H1 (cell line): ENCODE results near the gene GCK. TPM values are rescaled to one million over a fixed set of nuclear protein-coding genes. Genes with fewer than 3 reads are reported as not detected.

ENCODE experiments used
- CTCF ChIA-PET: fragments of 300-600 bp; sonication (Branson Sonifier 250); formaldehyde crosslinking; loops from one replicate; lab custom pipeline; 2021; ENCODE audit not compliant: partially characterized antibody; lab: Charles Lee
- POLR2A ChIA-PET: fragments of 300-600 bp; sonication (Branson Sonifier 250); formaldehyde crosslinking; loops from one replicate; lab custom pipeline; 2021; ENCODE audit warnings: inconsistent platforms; ENCODE audit not compliant: partially characterized antibody; lab: Charles Lee
- DNase-seq, 2 experiments: peaks; one replicate each; pipeline versions ENCODE4 v3.0.0 to v3.0.0-alpha.2; 2010 to 2022; ENCODE audit warnings: low spot score in 2 of 2, low read depth in 1 of 2, mixed read lengths in 1 of 2
- FAIRE-seq: peaks from 2 replicates; lab custom pipeline; 2011; peaks lifted over from hg19 to GRCh38; lab: Jason Lieb, UNC
- H2AFZ ChIP-seq: 2 replicates; pipeline ENCODE4 v1.8.1; 2012; ENCODE audit warnings: low read length, inconsistent platforms
- H2AK5ac ChIP-seq: 2 replicates; pipeline ENCODE4 v1.6.1; 2013; ENCODE audit warnings: low read depth, low read length
- H2BK120ac ChIP-seq: replicated peaks from 2 replicates; pipeline ENCODE3; 2013; ENCODE audit warnings: low read depth, low read length, inconsistent platforms
- H2BK12ac ChIP-seq: 2 replicates; pipeline ENCODE4 v1.6.1; 2013; ENCODE audit warnings: low read depth, low read length
- H2BK15ac ChIP-seq: 2 replicates; pipeline ENCODE4 v1.6.1; 2013; ENCODE audit warnings: low read length
- H2BK20ac ChIP-seq: 2 replicates; pipeline ENCODE4 v1.6.1; 2013; ENCODE audit warnings: low read length
- H2BK5ac ChIP-seq: 2 replicates; pipeline ENCODE4 v1.6.1; 2013; ENCODE audit warnings: low read depth, low read length
- H3K14ac ChIP-seq: 2 replicates; pipeline ENCODE4 v1.6.1; 2013; ENCODE audit warnings: inconsistent platforms; ENCODE audit not compliant: insufficient read length
- H3K18ac ChIP-seq: 2 replicates; pipeline ENCODE4 v1.6.1; 2013; ENCODE audit warnings: low read length; ENCODE audit errors: extremely low read depth
- H3K23ac ChIP-seq: 2 replicates; pipeline ENCODE4 v1.6.1; 2013; ENCODE audit warnings: inconsistent platforms; ENCODE audit not compliant: insufficient read length
- H3K23me2 ChIP-seq: 2 replicates; pipeline ENCODE4 v1.6.1; 2013; ENCODE audit warnings: low read depth, low read length
- H3K27ac ChIP-seq: 2 replicates; pipeline ENCODE4 v1.6.1; 2011; ENCODE audit warnings: low read depth, low read length, inconsistent platforms
- H3K27me3 ChIP-seq, 4 experiments: replicated peaks in 1 of 4; 1 replicate in 1 of 4; 2 replicates in 3 of 4; pipeline versions ENCODE4 v1.6.1 to v1.8.1; 2011 to 2013; ENCODE audit warnings: low read length in 3 of 4, mild to moderate bottlenecking in 3 of 4, inconsistent platforms in 2 of 4, mixed read lengths in 2 of 4, moderate library complexity in 1 of 4; ENCODE audit not compliant: control insufficient read depth in 3 of 4, insufficient read depth in 3 of 4; ENCODE audit errors: extremely low read depth in 1 of 4
- H3K36me3 ChIP-seq, 4 experiments: 2 replicates each; pipeline versions ENCODE4 v1.6.1 to v1.8.1; 2011 to 2013; ENCODE audit warnings: mild to moderate bottlenecking in 4 of 4, low read length in 3 of 4, moderate library complexity in 2 of 4, control low read depth in 1 of 4, inconsistent platforms in 1 of 4; ENCODE audit not compliant: insufficient read depth in 4 of 4, control insufficient read depth in 2 of 4
- H3K4ac ChIP-seq: replicated peaks from 2 replicates; pipeline ENCODE3; 2013; ENCODE audit warnings: low read length, low read depth, mixed read lengths, inconsistent platforms; ENCODE audit not compliant: insufficient read length
- H3K4me1 ChIP-seq, 4 experiments: replicated peaks in 1 of 4; 1 replicate in 1 of 4; 2 replicates in 3 of 4; pipeline versions ENCODE4 v1.6.1 to v1.8.1; 2011 to 2013; ENCODE audit warnings: low read length in 3 of 4, inconsistent platforms in 2 of 4, mixed read lengths in 1 of 4; ENCODE audit not compliant: insufficient read depth in 4 of 4, control insufficient read depth in 3 of 4
- H3K4me2 ChIP-seq, 2 experiments: 2 replicates each; pipeline versions ENCODE4 v1.6.1 to v1.8.1; 2011 to 2013; ENCODE audit warnings: low read depth in 2 of 2, low read length in 2 of 2, control low read depth in 1 of 2, inconsistent platforms in 1 of 2, mild to moderate bottlenecking in 1 of 2; ENCODE audit not compliant: insufficient read depth in 1 of 2
- H3K4me3 ChIP-seq, 4 experiments: fragments of 200-600, 300-600 bp in 1 of 4; sonication (generic), shearing (Covaris generic), sonication (Bioruptor Twin) in 1 of 4; 2 replicates each; pipeline versions ENCODE4 v1.5.1 to v1.8.1; 2011 to 2016; ENCODE audit warnings: low read length in 4 of 4, low read depth in 3 of 4, control low read depth in 2 of 4, inconsistent platforms in 2 of 4, mild to moderate bottlenecking in 2 of 4, mixed read lengths in 1 of 4, moderate library complexity in 1 of 4; ENCODE audit not compliant: insufficient read depth in 2 of 4; ENCODE audit errors: extremely low read depth in 1 of 4
- H3K56ac ChIP-seq: replicated peaks from 2 replicates; pipeline ENCODE3; 2013; ENCODE audit warnings: low read depth, mild to moderate bottlenecking, mixed read lengths, low read length, inconsistent platforms; ENCODE audit not compliant: insufficient read length
- H3K79me1 ChIP-seq: 2 replicates; pipeline ENCODE4 v1.6.1; 2013; ENCODE audit warnings: low read depth, low read length, control low read depth
- H3K79me2 ChIP-seq, 2 experiments: 2 replicates each; pipeline versions ENCODE4 v1.6.1 to v1.8.1; 2012 to 2013; ENCODE audit warnings: low read length in 2 of 2, mild to moderate bottlenecking in 2 of 2, inconsistent platforms in 1 of 2; ENCODE audit not compliant: insufficient read depth in 2 of 2, control insufficient read depth in 1 of 2
- H3K9ac ChIP-seq, 4 experiments: replicated peaks in 1 of 4; 1 replicate in 1 of 4; 2 replicates in 3 of 4; pipeline versions ENCODE4 v1.6.1 to v1.8.1; 2011 to 2013; ENCODE audit warnings: low read depth in 3 of 4, low read length in 3 of 4, control low read depth in 2 of 4, mild to moderate bottlenecking in 2 of 4, moderate library complexity in 2 of 4, inconsistent platforms in 1 of 4; ENCODE audit errors: extremely low read depth in 1 of 4
- H3K9me3 ChIP-seq, 2 experiments: 2 replicates each; pipeline versions ENCODE4 v1.6.1 to v1.8.1; 2012 to 2013; ENCODE audit warnings: mild to moderate bottlenecking in 2 of 2, moderate library complexity in 2 of 2, control low read depth in 1 of 2, inconsistent platforms in 1 of 2, low read depth in 1 of 2, low read length in 1 of 2, mixed read lengths in 1 of 2; ENCODE audit not compliant: insufficient read depth in 2 of 2
- H4K20me1 ChIP-seq, 2 experiments: replicated peaks in 1 of 2; 2 replicates each; pipeline versions ENCODE3 to v1.8.1; 2011 to 2013; ENCODE audit warnings: inconsistent platforms in 2 of 2, low read length in 2 of 2, mild to moderate bottlenecking in 1 of 2; ENCODE audit not compliant: insufficient read depth in 2 of 2, control insufficient read depth in 1 of 2
- H4K5ac ChIP-seq: 2 replicates; pipeline ENCODE4 v1.6.1; 2013; ENCODE audit warnings: low read length, low read depth, mixed read lengths, inconsistent platforms; ENCODE audit not compliant: insufficient read length
- H4K8ac ChIP-seq: 2 replicates; pipeline ENCODE4 v1.8.0; 2013; ENCODE audit warnings: mild to moderate bottlenecking, moderate library complexity, low read length, inconsistent platforms; ENCODE audit not compliant: insufficient read depth; ENCODE audit errors: extremely low read depth
- H4K91ac ChIP-seq: replicated peaks from 2 replicates; pipeline ENCODE3; 2013; ENCODE audit warnings: low read length, mixed read lengths, inconsistent platforms; ENCODE audit not compliant: insufficient read length
- E2F6 ChIP-seq: IDR thresholded peaks from 2 replicates; pipeline ENCODE4 v1.6.1; 2012; ENCODE audit warnings: inconsistent platforms
- MAFK ChIP-seq: IDR thresholded peaks from 2 replicates; pipeline ENCODE4 v1.6.1; 2012; ENCODE audit warnings: low read depth, mild to moderate bottlenecking, improper control_type of control experiment, low read length
- MAX ChIP-seq: IDR thresholded peaks from 2 replicates; pipeline ENCODE4 v1.6.1; 2012; ENCODE audit warnings: inconsistent platforms
- TEAD4 ChIP-seq: IDR thresholded peaks from 2 replicates; pipeline ENCODE4 v1.6.1; 2012; ENCODE audit warnings: low read depth, low read length, inconsistent platforms, mixed read lengths
- WGBS, 2 experiments: shearing (Covaris generic) in 1 of 2; methylation state at CpG; one replicate each; pipeline versions ENCODE4 v1.1.6 to v1.1.7; 2013 to 2015; ENCODE audit warnings: low lambda C conversion rate in 2 of 2, mixed read lengths in 2 of 2, inconsistent platforms in 1 of 2, low coverage in 1 of 2, missing lambda C conversion rate in 1 of 2; ENCODE audit not compliant: insufficient replicate concordance in 2 of 2, insufficient coverage in 1 of 2, insufficient read length in 1 of 2; ENCODE audit errors: extremely low coverage in 1 of 2, missing lambda C conversion rate in 1 of 2; 5-methylcytosine and 5-hydroxymethylcytosine counted together
- polyA plus RNA-seq, 7 experiments: library from polyadenylated mRNA; depleted of rRNA in 3 of 7; stranded (reverse) in 5 of 7; unstranded in 2 of 7; fragments of >200 nt in 5 of 7; fragments of 200-250 nt in 2 of 7; gene quantifications; 1 replicate in 5 of 7; 2 replicates in 1 of 7; 4 replicates in 1 of 7; pipeline versions ENCODE4 v1.2.1 to v1.2.3, GENCODE V29; 2011 to 2013; ENCODE audit warnings: missing spikeins in 2 of 7, mixed read lengths in 2 of 7
- total RNA-seq: library from RNA; stranded (reverse); fragmentation: NEBNext Ultra II Directional; extraction: Animal tissue kit (Norgen Biotek cat#: 25700); gene quantifications from 2 replicates; pipeline ENCODE4 v1.2.1, GENCODE V29; 2021

The GCK gene
- total and polyA plus RNA-seq, 2 of the 8 experiments (the other 6 are each of a cell fraction or from before 2014, with no cell fraction given): 2.4 to 4.9 TPM

GRCh38 chr7:44163591-44163990, 25.6 kb downstream of the GCK start:
- H3K14ac ChIP-seq: no peak overlapping the region
- FAIRE-seq (no peak), DNase-seq (no peak)
- no peak overlapping the region for H4K5ac ChIP-seq
- H3K4me2 ChIP-seq: no peak overlapping the region
- CTCF ChIA-PET: interaction anchor here (0.7 to 1.7 kb wide), 7 partner anchors 8 to 27 kb away, joined by 3 to 9 read pairs (median 3); no protein-coding TSS in a partner anchor
- peak overlapping the region; percentile 96 for H2AFZ ChIP-seq
- H2BK120ac ChIP-seq: no peak overlapping the region
- H3K27me3 ChIP-seq: no peaks in the 10 kb centered on the region
- H2BK20ac ChIP-seq: no peak overlapping the region
- H3K4ac ChIP-seq: peak overlapping the region; percentile 81
- H3K27ac ChIP-seq: no peak overlapping the region
- POLR2A ChIA-PET: interaction anchor here (0.7 to 1.4 kb wide), 4 partner anchors 9 to 18 kb away, joined by 3 to 6 read pairs (median 4); no protein-coding TSS in a partner anchor
- H2BK5ac ChIP-seq: no peak overlapping the region
- no peak overlapping the region for H3K23ac ChIP-seq
- H3K9ac ChIP-seq: no peak overlapping the region; a peak in 1 of 7 replicates
- H2AK5ac ChIP-seq: no peak overlapping the region
- WGBS, 2 experiments: 74% methylated on average over 1 of the region's 1 CpG; no CpG with 5 or more reads in 1 of the 2 experiments
- no peak overlapping the region for H4K8ac ChIP-seq
- TF ChIP-seq MAFK (no peak), TEAD4 (peak; percentile 34; the same call in 1 of the 2 replicates), MAX (0 out of 2 replicates have a peak, but pooled peaks have one; percentile 30), E2F6 (0 out of 2 replicates have a peak, but pooled peaks have one; percentile 20)
- H4K20me1 ChIP-seq: no peaks in the 10 kb centered on the region
- no peak overlapping the region for H3K4me3 ChIP-seq
- H4K91ac ChIP-seq: no peak overlapping the region
- no peaks in the 10 kb centered on the region for H3K36me3 ChIP-seq
- H3K56ac ChIP-seq: no peak overlapping the region
- H3K4me1 ChIP-seq: peaks cover 2 to 5% (median 4%) of the 10 kb centered on the region in 4 experiments; a peak in 5 of 7 replicates
- H2BK15ac ChIP-seq: no peak overlapping the region
- no peak overlapping the region for H2BK12ac ChIP-seq
- no peak overlapping the region for H3K18ac ChIP-seq
- H3K79me2 ChIP-seq: no peaks in the 10 kb centered on the region
- no peaks in the 10 kb centered on the region for H3K9me3 ChIP-seq
- H3K79me1 ChIP-seq: no peaks in the 10 kb centered on the region
- H3K23me2 ChIP-seq: no peaks in the 10 kb centered on the region
